ENCODE results near the gene ZNF133. TPM values are rescaled to one million over a fixed set of nuclear protein-coding genes. Genes with fewer than 3 reads are reported as not detected.

The ZNF133 gene
- total and polyA plus RNA-seq, 2 experiments from 2014 or later = 10.9 to 22.4 TPM

DNA sequence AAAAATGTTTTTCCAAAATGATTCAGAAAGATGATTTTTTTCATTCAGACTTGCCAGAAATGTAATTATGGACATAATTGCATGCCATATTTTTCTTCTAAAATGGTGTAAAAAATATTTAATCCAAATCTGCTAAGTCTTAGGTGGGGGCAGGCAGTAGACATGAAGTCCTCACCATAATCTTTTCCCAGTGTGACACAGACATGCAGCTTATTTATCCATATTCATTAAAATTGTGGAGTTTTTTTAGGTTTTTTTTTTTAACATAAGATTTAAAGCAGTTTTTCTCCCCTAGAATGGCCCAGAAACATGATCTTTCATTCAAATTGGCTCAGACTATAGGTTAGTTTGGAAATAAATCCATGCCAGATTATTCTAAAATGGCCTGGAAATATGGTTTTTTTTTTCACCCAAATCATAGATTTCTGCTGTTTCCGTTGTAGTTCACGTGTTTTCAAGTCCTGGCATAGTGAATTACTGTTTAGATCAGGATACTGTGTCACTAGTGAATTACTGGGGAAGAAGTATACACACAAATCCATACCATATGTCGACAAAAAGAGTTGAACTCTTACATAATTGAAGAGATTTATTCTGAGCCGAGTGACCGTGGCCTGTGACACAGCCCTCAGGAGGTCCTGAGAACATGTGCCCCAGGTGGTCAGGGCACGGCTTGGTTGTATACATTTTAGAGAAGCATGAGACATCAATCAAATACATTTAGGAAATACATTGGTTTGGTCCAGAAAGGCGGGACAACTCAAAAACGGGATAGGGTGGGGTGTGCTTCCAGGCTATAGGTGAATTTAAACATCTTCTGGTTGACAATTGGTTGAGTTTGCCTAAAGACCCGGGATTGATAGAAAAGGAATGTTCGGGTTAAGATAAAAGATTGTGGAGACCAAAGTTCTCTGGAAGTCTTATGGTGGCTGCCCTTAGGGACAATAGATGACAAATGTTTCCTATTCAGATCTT lies 33.9 kb downstream of the ZNF133 start:
- 55% methylated on average over 10 of the region's 10 CpGs for WGBS (ENCODE audit: low lambda C conversion rate, missing lambda C conversion rate)
- H3K4me2 ChIP-seq = no peak overlapping the region
- H3K4me3 ChIP-seq = no peak overlapping the region
- no peak overlapping the region for H2AFZ ChIP-seq
- no peaks in the 10 kb centered on the region for H3K36me3 ChIP-seq (replicated peaks; ENCODE audit: insufficient read depth, low read depth)
- TF ChIP-seq, protein P1, sequence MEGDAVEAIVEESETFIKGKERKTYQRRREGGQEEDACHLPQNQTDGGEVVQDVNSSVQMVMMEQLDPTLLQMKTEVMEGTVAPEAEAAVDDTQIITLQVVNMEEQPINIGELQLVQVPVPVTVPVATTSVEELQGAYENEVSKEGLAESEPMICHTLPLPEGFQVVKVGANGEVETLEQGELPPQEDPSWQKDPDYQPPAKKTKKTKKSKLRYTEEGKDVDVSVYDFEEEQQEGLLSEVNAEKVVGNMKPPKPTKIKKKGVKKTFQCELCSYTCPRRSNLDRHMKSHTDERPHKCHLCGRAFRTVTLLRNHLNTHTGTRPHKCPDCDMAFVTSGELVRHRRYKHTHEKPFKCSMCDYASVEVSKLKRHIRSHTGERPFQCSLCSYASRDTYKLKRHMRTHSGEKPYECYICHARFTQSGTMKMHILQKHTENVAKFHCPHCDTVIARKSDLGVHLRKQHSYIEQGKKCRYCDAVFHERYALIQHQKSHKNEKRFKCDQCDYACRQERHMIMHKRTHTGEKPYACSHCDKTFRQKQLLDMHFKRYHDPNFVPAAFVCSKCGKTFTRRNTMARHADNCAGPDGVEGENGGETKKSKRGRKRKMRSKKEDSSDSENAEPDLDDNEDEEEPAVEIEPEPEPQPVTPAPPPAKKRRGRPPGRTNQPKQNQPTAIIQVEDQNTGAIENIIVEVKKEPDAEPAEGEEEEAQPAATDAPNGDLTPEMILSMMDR (IDR thresholded peaks at IDR 0.05; ENCODE audit: poor library complexity) = no peak
- TF ChIP-seq EZH2phosphoT487 (IDR thresholded peaks at IDR 0.05; ENCODE audit: low read depth, severe bottlenecking, unreplicated experiment) (no peak), EZH2 (IDR thresholded peaks at IDR 0.05; ENCODE audit: borderline replicate concordance) (no peak)
- no peak for DNase-seq (ENCODE audit: low spot score)
- H3K9me3 ChIP-seq (ENCODE audit: low read depth) = peaks cover 6% of the 10 kb centered on the region
- H3K27ac ChIP-seq = no peak overlapping the region
- no peaks in the 10 kb centered on the region for H3K27me3 ChIP-seq
- H3K9me2 ChIP-seq (replicated peaks; ENCODE audit: insufficient read depth) = no peaks in the 10 kb centered on the region
- H4K20me1 ChIP-seq (ENCODE audit: insufficient read depth, poor library complexity, severe bottlenecking) = no peaks in the 10 kb centered on the region
- H3K79me2 ChIP-seq = no peaks in the 10 kb centered on the region
- peaks cover 21% of the 10 kb centered on the region for H3K4me1 ChIP-seq (ENCODE audit: insufficient read depth)

DNA sequence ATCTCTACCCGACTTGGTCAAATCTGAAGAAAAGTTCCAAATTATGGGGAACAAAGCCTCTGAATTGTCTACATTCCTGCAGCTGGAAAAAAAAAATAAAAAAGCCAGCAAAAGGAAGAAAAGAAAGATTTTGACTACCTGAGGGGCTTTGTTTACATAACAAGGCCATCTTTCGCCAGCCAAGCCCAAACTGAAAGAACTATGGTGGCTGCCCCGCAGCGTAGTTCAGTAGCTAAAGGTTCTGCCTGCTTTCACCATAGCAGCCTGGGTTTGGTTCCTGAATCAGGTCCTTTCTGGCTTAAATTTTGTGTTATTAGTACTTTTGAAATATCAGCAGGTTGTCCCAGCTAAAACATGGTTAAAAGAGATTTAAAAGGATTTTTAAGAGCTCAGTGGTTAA lies 35.4 kb downstream of the ZNF133 start:
- peak overlapping the region; percentile 14 for H2AFZ ChIP-seq
- H3K36me3 ChIP-seq (replicated peaks; ENCODE audit: insufficient read depth, low read depth) = no peaks in the 10 kb centered on the region
- H3K27me3 ChIP-seq = no peaks in the 10 kb centered on the region
- H3K79me2 ChIP-seq = no peaks in the 10 kb centered on the region
- H4K20me1 ChIP-seq (ENCODE audit: insufficient read depth, poor library complexity, severe bottlenecking) = no peaks in the 10 kb centered on the region
- H3K4me3 ChIP-seq = no peak overlapping the region
- H3K4me1 ChIP-seq (ENCODE audit: insufficient read depth) = peaks cover 21% of the 10 kb centered on the region
- H3K9me3 ChIP-seq (ENCODE audit: low read depth) = peaks cover 14% of the 10 kb centered on the region
- no peak for TF ChIP-seq EZH2 (IDR thresholded peaks at IDR 0.05; ENCODE audit: borderline replicate concordance)
- DNase-seq (ENCODE audit: low spot score) = no peak
- 70% methylated on average over 4 of the region's 4 CpGs for WGBS (ENCODE audit: low lambda C conversion rate, missing lambda C conversion rate)
- H3K9me2 ChIP-seq (replicated peaks; ENCODE audit: insufficient read depth) = no peaks in the 10 kb centered on the region
- no peak overlapping the region for H3K4me2 ChIP-seq
- H3K27ac ChIP-seq = peak overlapping the region; percentile 56

DNA sequence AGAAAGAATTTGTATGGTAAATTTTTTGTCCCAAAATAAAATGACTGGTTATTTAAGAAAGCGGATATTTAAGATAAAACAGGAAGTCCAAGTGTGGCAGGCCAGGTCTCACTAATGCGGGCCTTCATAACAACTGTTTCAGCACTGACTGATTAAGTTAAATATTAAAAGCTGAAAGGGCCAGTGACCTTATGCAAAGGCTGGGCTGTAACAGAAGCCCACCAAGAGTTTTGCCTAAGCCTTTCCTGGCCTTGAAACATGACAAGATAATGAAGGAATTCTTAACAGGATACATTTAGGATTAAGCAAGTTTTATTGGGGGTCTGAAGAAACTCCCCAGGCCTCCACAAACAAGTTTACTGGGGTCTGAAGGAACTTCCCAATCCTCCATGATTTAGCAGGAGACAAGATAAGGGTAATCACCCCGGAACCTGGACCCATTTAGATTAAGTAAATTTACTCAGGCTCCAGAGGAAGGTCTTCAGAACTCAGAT lies 36.3 kb downstream of the ZNF133 start:
- H3K36me3 ChIP-seq (replicated peaks; ENCODE audit: insufficient read depth, low read depth) = no peaks in the 10 kb centered on the region
- H3K9me3 ChIP-seq (ENCODE audit: low read depth) = peaks cover 14% of the 10 kb centered on the region
- peak overlapping the region; percentile 34 for H3K4me2 ChIP-seq
- H3K27me3 ChIP-seq = no peaks in the 10 kb centered on the region
- H3K4me1 ChIP-seq (ENCODE audit: insufficient read depth) = peaks cover 21% of the 10 kb centered on the region
- WGBS (ENCODE audit: low lambda C conversion rate, missing lambda C conversion rate) = 15% methylated on average over 3 of the region's 3 CpGs
- no peaks in the 10 kb centered on the region for H3K79me2 ChIP-seq
- DNase-seq (ENCODE audit: low spot score) = no peak
- H2AFZ ChIP-seq = no peak overlapping the region
- H3K27ac ChIP-seq = peak overlapping the region; percentile 56
- TF ChIP-seq EZH2 (IDR thresholded peaks at IDR 0.05; ENCODE audit: borderline replicate concordance) (no peak), EZH2phosphoT487 (IDR thresholded peaks at IDR 0.05; ENCODE audit: low read depth, severe bottlenecking, unreplicated experiment) (no peak)
- TF ChIP-seq, protein P1 (IDR thresholded peaks at IDR 0.05; ENCODE audit: poor library complexity) = no peak
- H3K4me3 ChIP-seq = no peak overlapping the region
- no peaks in the 10 kb centered on the region for H4K20me1 ChIP-seq (ENCODE audit: insufficient read depth, poor library complexity, severe bottlenecking)
- no peaks in the 10 kb centered on the region for H3K9me2 ChIP-seq (replicated peaks; ENCODE audit: insufficient read depth)

DNA sequence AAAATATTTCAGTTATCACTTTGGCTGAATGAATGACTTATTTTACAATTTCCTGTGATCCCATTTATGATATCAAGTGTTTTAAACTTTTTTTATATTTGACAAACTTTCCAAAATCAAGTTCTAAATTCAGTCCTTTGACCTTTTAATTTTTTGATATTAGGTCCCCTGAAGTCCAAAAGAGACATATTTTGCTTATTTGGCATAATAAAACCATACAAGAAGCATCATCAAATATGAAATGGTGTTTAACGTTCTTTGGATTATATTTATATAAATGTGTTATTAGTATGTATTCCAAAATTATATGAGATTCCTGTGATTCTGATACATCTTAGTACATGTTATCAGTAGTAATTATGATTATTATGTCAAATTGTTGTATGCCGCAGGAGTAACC lies 38.7 kb downstream of the ZNF133 start:
- Histone ChIP-seq H3K79me2 (no peaks in the 10 kb centered on the region), H3K36me3 (replicated peaks; ENCODE audit: insufficient read depth, low read depth) (no peaks in the 10 kb centered on the region), H3K4me1 (ENCODE audit: insufficient read depth) (peaks cover 21% of the 10 kb centered on the region), H3K9me2 (replicated peaks; ENCODE audit: insufficient read depth) (no peaks in the 10 kb centered on the region), H3K27me3 (no peaks in the 10 kb centered on the region), H4K20me1 (ENCODE audit: insufficient read depth, poor library complexity, severe bottlenecking) (no peaks in the 10 kb centered on the region), H3K27ac (no peak overlapping the region), H3K4me3 (no peak overlapping the region), H3K4me2 (no peak overlapping the region), H2AFZ (no peak overlapping the region), H3K9me3 (ENCODE audit: low read depth) (peaks cover 30% of the 10 kb centered on the region)
- DNase-seq (ENCODE audit: low spot score) = no peak
- TF ChIP-seq EZH2phosphoT487 (IDR thresholded peaks at IDR 0.05; ENCODE audit: low read depth, severe bottlenecking, unreplicated experiment) = no peak
- TF ChIP-seq, protein P1 (IDR thresholded peaks at IDR 0.05; ENCODE audit: poor library complexity) = no peak
- TF ChIP-seq EZH2 (IDR thresholded peaks at IDR 0.05; ENCODE audit: borderline replicate concordance) = no peak
- 99% methylated on average over 2 of the region's 2 CpGs for WGBS (ENCODE audit: low lambda C conversion rate, missing lambda C conversion rate)

Data from hepatocyte (in vitro differentiated cells).